Stromal cell of bone marrow (primary cell): ENCODE data around the gene NPR2.
A peak's percentile ranks its signal among the peaks of the same experiment; 100 is the strongest.

ENCODE experiments used
- DNase-seq: peaks from one replicate; pipeline ENCODE4 v3.0.0-alpha.2; 2012; ENCODE audit warnings: low read depth

Gene NPR2

DNA sequence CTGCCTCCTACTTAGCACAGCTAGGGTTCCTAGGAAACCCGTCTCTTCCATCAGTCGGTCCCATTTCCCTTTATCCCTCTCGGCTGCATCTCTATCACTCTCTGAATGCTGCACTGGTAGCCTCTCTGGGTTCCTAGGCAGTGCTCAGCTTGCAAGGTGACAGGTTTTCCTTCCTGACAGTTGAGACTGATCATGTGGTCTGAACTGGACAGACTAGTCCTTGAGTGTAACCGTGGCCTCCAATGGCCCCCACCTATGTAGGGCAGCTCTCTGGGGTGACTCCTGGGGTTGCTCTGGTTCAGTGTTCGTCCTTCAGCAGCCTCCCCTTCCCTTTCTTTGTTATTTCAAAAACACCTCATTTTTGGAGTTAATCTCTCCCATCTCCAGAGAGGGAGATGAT, 41.4 kb downstream of the NPR2 start:
- DNase-seq, result no peak

GRCh38 chr9:35834260-35835215, 43.1 kb downstream of the NPR2 start:
- DNase-seq, result no peak

- no peak for DNase-seq
Measured at GRCh38 chr9:35835216-35835632, 43.8 kb downstream of the NPR2 start.

GRCh38 chr9:35835766-35836165, 44.4 kb downstream of the NPR2 start:
- DNase-seq, result no peak

DNA sequence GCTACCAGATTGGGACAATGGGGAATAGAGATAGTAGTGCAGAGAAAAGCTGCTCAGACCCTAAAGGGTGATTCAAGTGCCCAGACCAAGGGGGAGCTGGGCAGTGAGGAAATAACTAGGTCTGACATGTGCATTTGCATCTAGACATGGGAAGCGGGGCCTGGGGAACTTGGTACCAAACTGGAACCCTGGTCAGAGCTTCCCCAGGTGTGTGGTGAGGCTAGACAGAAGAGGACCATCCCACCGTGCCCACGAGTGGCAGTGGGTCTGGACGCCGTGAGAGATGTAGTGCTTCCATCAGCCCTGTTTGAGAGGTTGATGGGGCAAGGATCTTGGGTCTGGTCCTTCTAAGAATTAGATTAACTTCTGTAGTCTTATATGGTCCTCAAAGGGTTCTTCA, 45.2 kb downstream of the NPR2 start:
- DNase-seq, result no peak

DNA sequence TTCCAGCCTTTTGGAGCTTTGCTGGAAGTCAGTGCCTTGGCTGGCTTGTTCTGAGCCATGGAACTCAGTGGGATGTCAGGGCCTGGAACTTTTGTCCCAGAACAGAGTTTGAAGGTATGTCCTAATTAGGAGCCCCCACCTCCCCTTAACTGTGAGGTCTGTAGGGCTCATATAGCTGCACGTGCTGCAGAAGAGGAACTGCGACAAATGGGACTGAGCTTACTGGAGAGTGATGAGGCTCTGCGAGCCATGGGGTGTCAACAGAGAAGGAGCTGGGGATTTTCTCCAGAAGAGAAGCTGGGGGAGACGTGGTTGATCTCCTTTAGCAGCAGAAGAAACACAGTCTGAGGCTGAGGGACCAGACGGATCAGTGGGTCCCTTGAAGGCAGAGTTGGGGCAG, 48.5 kb downstream of the NPR2 start:
- no peak for DNase-seq

DNA sequence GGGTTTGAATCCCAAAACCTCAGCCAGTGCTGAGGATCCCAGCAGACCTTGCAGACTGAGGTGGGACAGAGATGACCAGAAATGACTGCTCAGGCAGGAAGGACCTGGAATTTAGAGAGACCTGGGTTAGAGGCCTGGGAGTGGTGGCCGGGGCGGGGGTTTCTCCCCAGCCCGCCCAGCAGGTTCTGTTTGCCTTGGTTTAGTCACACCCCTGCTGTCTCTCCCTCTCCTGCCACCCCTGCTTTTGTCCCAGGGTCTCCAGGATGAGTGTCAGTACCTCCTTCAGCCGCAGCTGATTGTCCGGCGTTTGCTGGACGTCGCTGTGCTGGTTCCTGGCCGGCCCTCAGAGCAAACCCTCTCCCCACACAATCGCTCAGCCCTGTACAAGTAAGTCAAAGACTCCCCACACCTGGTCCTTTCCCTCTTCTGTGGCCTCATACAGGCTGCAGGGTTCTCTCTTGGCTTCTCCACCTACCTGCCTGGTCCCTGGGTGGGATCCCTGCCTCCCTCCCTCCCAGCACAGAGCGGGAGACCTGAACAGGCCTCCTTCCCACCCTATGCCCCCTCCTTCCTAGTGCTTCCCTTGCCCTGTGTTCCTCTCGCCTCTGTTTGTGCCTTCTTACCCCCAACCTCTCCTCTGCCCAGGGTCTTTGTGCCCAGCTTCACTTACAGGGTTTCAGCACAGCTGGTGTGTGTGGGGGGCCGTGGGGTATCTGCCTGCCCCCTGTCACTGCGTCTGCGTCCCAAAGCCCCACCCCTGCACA, 49.7 kb downstream of the NPR2 start:
- no peak for DNase-seq

DNA sequence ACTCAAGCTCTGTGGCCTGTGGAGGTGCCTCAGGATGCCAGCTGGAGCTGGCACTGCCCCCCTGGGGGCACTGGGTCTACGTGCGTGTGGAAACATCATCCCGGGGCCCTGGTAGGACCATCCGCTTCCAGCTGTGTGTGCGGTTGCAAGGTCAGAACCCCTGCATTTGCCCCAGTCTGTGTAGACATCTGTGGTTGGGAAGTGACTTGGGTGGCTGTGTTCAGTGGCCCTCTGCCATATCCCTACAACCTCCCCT, 50.2 kb downstream of the NPR2 start:
- no peak for DNase-seq

DNA sequence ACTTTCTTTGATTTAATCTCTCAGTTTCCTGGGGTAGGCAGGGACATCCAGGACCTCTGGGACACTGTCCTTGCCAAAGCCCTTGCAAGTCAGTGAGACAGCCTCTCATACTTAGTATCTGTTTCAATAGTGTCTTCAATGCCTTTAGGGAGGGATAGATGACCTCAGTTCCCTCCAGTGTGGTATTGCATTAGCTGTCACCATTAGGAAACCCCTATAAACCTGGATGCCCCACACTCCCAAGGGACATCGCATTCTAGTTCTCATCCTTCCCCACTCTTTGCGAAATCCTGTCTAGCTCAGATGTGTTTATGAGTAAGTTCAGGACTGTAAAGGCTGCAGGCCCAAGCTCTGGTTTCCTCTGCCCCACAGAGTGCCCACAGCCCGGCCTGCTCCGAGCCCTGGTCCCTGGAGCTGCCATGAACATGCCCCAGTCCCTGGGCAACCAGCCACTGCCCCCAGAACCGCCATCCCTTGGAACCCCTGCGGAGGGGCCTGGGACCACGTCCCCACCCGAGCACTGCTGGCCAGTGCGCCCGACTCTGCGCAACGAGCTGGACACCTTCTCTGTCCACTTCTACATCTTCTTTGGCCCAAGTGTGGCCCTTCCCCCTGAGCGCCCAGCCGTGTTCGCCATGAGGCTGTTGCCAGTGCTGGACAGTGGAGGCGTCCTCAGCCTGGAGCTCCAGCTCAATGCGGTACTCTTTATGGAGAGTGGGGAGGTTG, 50.8 kb downstream of the NPR2 start:
- no peak for DNase-seq

GRCh38 chr9:35842795-35843194, 51.4 kb downstream of the NPR2 start:
- DNase-seq, result no peak

GRCh38 chr9:35844628-35845270, 53.4 kb downstream of the NPR2 start:
- peak; percentile 95 for DNase-seq

DNA sequence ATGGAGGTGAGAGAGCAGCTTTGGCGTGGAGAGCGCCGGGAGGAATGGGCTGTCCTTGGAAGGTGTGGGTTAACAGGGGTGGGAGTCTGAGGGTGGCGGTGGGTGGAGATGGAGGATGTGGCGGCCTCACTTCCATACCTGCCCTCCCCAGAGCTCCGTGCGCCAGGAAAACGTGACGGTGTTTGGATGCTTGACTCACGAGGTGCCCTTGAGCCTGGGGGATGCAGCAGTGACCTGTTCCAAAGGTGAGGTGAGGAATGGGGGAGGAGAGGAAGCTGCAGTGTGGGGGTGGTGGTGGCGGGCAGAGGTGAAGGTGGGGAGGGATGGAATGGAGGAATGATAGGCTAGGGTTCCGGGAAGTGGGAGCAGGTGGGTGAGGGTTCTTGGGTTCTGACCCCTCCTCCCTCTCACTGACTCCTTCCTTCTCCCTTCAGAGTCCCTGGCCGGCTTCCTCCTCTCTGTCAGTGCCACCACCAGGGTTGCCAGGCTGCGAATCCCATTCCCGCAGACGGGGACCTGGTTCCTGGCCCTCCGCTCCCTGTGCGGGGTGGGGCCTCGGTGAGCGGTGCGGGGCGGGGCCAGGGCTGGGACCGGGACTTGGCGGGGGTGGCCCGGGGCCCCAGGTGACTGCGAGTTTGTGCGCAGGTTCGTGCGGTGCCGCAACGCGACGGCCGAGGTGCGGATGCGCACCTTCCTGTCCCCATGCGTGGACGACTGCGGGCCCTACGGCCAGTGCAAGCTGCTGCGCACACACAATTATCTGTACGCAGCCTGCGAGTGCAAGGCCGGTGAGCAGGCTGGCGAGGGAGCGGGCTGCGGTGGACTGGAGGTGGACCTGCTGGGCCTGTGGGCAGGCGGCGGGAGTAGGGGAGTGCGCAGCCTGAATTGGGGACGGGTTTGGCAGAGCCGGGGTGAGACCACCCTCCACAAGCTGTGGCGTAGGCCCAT, 54.7 kb downstream of the NPR2 start:
- DNase-seq, result no peak

GRCh38 chr9:35847792-35848572, 56.6 kb downstream of the NPR2 start:
- DNase-seq, result peak; percentile 82

DNA sequence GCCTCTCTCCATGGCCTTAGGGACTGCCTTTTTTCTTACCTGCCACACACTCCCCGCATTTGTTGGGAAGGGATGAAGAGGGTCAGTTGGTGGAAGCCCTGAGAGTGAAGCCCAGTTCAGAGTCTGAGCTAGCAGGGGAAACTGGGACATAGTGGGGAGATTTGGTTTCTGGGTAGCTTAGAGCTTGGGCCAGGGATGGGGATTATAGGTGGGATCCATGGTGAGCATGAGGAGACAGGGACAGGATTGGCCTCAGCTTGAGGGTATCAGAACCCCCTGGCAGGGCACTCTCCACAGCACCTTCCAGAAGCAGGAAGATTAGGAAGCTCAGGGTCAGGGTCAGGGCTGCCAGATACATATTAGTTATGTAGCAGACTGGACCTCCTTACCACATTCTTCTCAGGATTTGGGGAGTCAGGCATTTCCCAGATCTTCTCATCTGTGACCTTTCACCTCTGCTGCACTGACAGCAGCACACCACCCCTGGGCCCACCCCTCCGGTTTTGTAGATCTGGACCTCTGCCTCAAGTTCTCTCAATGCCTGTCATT, 61.0 kb downstream of the NPR2 start:
- DNase-seq, result no peak

GRCh38 chr9:35852876-35853865, 61.8 kb downstream of the NPR2 start:
- DNase-seq, result no peak

DNA sequence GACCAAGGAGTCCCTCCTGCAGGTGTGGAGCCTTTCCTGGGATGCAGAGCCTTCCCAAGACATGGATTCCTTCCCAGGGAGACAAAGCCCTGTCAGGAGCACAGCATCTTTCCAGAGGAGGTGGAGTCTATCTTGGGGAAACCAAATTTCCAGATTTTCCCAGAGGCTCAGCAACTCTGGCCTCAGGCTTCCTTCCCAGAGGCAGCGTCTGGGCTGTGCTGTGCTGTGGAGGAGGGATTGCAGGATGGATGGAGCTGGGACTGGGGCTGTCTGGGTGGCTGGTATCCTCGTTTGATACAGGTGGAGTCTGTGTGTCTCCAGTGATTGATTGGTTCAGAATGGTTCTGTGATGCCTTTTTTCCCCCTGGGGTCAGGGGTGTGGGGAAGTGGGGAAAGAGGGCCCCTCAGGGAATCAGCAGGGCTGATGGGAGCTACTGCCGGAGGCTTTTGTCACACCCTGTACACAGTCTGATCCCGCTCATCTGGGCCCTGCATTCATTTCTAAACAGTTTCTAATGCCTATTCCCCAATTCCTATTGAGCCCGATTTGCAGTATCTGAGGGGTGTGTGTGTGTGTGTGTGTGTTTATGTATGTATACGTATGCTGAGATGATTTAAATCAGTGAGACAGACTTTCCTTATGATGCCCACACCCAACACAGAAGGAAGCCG, 62.8 kb downstream of the NPR2 start:
- no peak for DNase-seq

DNA sequence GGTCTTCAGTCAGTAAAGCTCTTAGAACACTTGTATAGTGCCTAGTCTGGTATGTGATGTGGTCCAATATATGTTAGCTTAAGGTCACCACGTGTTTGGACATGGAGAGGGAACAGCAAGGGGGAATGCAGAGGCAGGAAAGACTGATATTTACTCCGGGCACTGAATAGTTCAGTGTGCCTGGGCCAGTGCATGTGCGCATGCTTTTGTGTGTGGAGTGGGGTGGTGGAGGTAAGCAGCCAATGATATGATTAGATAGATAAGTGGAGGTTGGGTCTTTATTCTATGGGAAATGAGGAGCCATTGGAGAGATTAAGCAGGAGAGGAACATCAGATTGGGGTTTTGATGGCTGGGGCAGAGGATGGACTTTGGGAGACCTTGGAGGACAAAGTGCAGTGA, 64.8 kb downstream of the NPR2 start:
- no peak for DNase-seq

DNA sequence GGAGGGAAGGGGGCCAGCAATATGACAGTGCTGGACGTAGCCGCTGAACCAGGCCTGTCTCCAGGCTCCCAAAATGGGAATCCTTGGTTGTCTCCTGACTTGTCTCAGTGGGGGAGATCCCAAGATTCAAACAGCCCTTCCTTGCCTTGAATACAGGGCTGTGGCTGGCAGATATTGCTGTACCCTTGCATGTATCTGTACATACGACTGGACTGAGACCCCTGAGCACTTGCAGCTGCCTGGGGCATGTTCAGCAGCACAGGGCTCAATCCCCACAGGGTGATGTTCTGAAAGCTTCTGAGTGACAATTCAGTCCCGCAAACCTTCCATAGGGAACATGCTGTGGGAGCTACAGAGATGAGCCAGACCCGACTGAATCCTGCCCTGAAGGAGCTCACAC, 65.5 kb downstream of the NPR2 start:
- no peak for DNase-seq
